SU-DHL-6 (cell line): ENCODE data around the gene UTP25.

ENCODE experiments used
- CTCF ChIP-seq: fragments of 200-600 bp; sonication (generic); IDR thresholded peaks from one replicate; pipeline ENCODE4 v1.5.1; 2017; ENCODE audit warnings: antibody characterized with exemption, mild to moderate bottlenecking, low read length, moderate library complexity; ENCODE audit not compliant: insufficient read depth, poor library complexity, severe bottlenecking
- EZH2phosphoT487 ChIP-seq: fragments of 200-600 bp; sonication (generic), shearing (Covaris generic); conservative IDR thresholded peaks from 2 replicates; pipeline ENCODE4 v1.6.1; 2018; ENCODE audit warnings: mild to moderate bottlenecking, antibody characterized with exemption, low read length, moderate library complexity, mixed read lengths

GRCh38 chr1:209809611-209810010 is 18.2 kb upstream of the UTP25 start:
- TF ChIP-seq CTCF, result no peak
- TF ChIP-seq EZH2phosphoT487, result no peak
